HCT116 (cell line): ENCODE measurements around the gene VAV2. TPM values are rescaled to one million over a fixed set of nuclear protein-coding genes. Genes with fewer than 3 reads are reported as not detected.

Experiments
- ATAC-seq: fragments of 200-7000 bp; cut with Tn5 transposase; 2 replicates; pipeline ENCODE4 v1.9.1; 2020; ENCODE audit warnings: mild to moderate bottlenecking, moderate library complexity
- BruUV-seq: library from RNA; stranded (reverse); fragments of 400-500 nt; replicated peaks from 2 replicates; lab custom pipeline; 2021; lab: Mats Ljungman, UMichigan
- CTCF ChIA-PET: fragments of 300-600 bp; sonication (Branson Sonifier 250); formaldehyde crosslinking; loops from one replicate; lab custom pipeline; 2021; ENCODE audit warnings: antibody characterized with exemption; lab: Charles Lee
- POLR2A ChIA-PET: fragments of 300-600, 350-600 bp; sonication (Branson Sonifier 250); formaldehyde crosslinking; loops from one replicate; lab custom pipeline; 2021; ENCODE audit warnings: antibody characterized with exemption; lab: Charles Lee
- RAD21 ChIA-PET, 2 experiments: fragments of 300-600 bp; sonication (Branson Sonifier 250); formaldehyde crosslinking; loops; one replicate each; lab custom pipeline; 2023; ENCODE audit warnings: low total read pairs in 2 of 2; ENCODE audit not compliant: uncharacterized antibody in 2 of 2, unreplicated experiment in 2 of 2, low non-redundant PET in 1 of 2; lab: Charles Lee
- DNase-seq: peaks from one replicate; pipeline ENCODE4 v3.0.0-alpha.2; 2010; ENCODE audit warnings: low read depth, low spot score
- H2AFZ ChIP-seq: fragments of 200-600 bp; shearing (Covaris generic), sonication (generic); 2 replicates; pipeline ENCODE4 v1.6.1; 2017; ENCODE audit warnings: low read depth, mixed run types, mixed read lengths, antibody characterized with exemption, low read length; ENCODE audit not compliant: poor library complexity, severe bottlenecking
- H3K27ac ChIP-seq: 2 replicates; pipeline ENCODE4 v1.5.1; 2012; ENCODE audit warnings: low read depth, low read length
- H3K27me3 ChIP-seq: fragments of 200-600 bp; sonication (generic); 2 replicates; pipeline ENCODE4 v1.6.1; 2016; ENCODE audit warnings: mixed run types, low read length, mixed read lengths; ENCODE audit not compliant: insufficient read depth
- H3K36me3 ChIP-seq, 2 experiments: fragments of 200-500 bp in 1 of 2; fragments of 200-600 bp in 1 of 2; sonication (Bioruptor generic) in 1 of 2; sonication (generic) in 1 of 2; 2 replicates each; pipeline versions ENCODE4 v1.5.1 to v1.6.1; 2014 to 2016; ENCODE audit warnings: low read length in 2 of 2, inconsistent platforms in 1 of 2, mixed read lengths in 1 of 2, mixed run types in 1 of 2; ENCODE audit not compliant: insufficient read depth in 2 of 2, control insufficient read depth in 1 of 2
- H3K4me1 ChIP-seq, 2 experiments: fragments of 200-600 bp in 1 of 2; sonication (generic) in 1 of 2; 2 replicates each; pipeline versions ENCODE4 v1.5.1 to v1.6.1; 2012 to 2017; ENCODE audit warnings: low read length in 2 of 2, inconsistent platforms in 1 of 2, mild to moderate bottlenecking in 1 of 2, mixed read lengths in 1 of 2, mixed run types in 1 of 2, moderate library complexity in 1 of 2; ENCODE audit not compliant: insufficient read depth in 2 of 2, control insufficient read depth in 1 of 2
- H3K4me2 ChIP-seq: fragments of 200-600 bp; sonication (generic); 2 replicates; pipeline ENCODE4 v1.6.1; 2017; ENCODE audit warnings: mixed run types, low read length, mixed read lengths
- H3K4me3 ChIP-seq, 2 experiments: fragments of 200-600 bp in 1 of 2; sonication (generic) in 1 of 2; replicated peaks in 1 of 2; 2 replicates each; pipeline ENCODE4 v1.5.1; 2011 to 2016; ENCODE audit warnings: low read length in 2 of 2, control low read depth in 1 of 2, low read depth in 1 of 2, mild to moderate bottlenecking in 1 of 2, mixed read lengths in 1 of 2, mixed run types in 1 of 2
- H3K79me2 ChIP-seq: fragments of 200-600 bp; sonication (generic); 2 replicates; pipeline ENCODE4 v1.6.1; 2017; ENCODE audit warnings: mild to moderate bottlenecking, mixed run types, low read length, moderate library complexity, mixed read lengths; ENCODE audit not compliant: insufficient read depth
- H3K9ac ChIP-seq: fragments of 200-600 bp; sonication (generic); 2 replicates; pipeline ENCODE4 v1.6.1; 2016; ENCODE audit warnings: low read length, mixed read lengths
- H3K9me2 ChIP-seq: fragments of 200-600 bp; sonication (generic), shearing (Covaris generic); 2 replicates; pipeline ENCODE4 v1.6.1; 2017; ENCODE audit warnings: mixed run types, mild to moderate bottlenecking, moderate library complexity; ENCODE audit not compliant: insufficient read depth
- H3K9me3 ChIP-seq, 2 experiments: fragments of 200-500 bp in 1 of 2; fragments of 200-600 bp in 1 of 2; sonication (Bioruptor generic) in 1 of 2; sonication (generic) in 1 of 2; 2 replicates each; pipeline ENCODE4 v1.6.1; 2014 to 2017; ENCODE audit warnings: low read length in 2 of 2, mixed read lengths in 2 of 2, inconsistent platforms in 1 of 2, low read depth in 1 of 2, mild to moderate bottlenecking in 1 of 2, mixed run types in 1 of 2, moderate library complexity in 1 of 2; ENCODE audit not compliant: control insufficient read depth in 1 of 2, insufficient read depth in 1 of 2
- H4K20me1 ChIP-seq: fragments of 200-600 bp; sonication (generic), shearing (Covaris generic); 2 replicates; pipeline ENCODE4 v1.6.1; 2017; ENCODE audit warnings: mixed run types, mild to moderate bottlenecking, moderate library complexity; ENCODE audit not compliant: insufficient read depth
- CBX3 ChIP-seq: IDR thresholded peaks from 2 replicates; pipeline ENCODE4 v1.6.1; 2012; ENCODE audit warnings: low read depth
- CEBPB ChIP-seq: IDR thresholded peaks from 2 replicates; pipeline ENCODE4 v1.6.1; 2012; ENCODE audit warnings: low read depth
- CTCF ChIP-seq, 3 experiments: fragments of 200-600 bp in 1 of 3; sonication (generic) in 1 of 3; IDR thresholded peaks in 2 of 3; conservative IDR thresholded peaks in 1 of 3; 2 replicates each; pipeline ENCODE4 v1.5.1; 2012 to 2017; ENCODE audit warnings: low read depth in 2 of 3, low read length in 2 of 3, antibody characterized with exemption in 1 of 3, borderline replicate concordance in 1 of 3, control low read depth in 1 of 3, mild to moderate bottlenecking in 1 of 3, mixed read lengths in 1 of 3, mixed run types in 1 of 3, moderate library complexity in 1 of 3; ENCODE audit not compliant: insufficient read depth in 1 of 3
- ELF1 ChIP-seq: IDR thresholded peaks from 2 replicates; pipeline ENCODE4 v1.6.1; 2012; ENCODE audit warnings: low read depth, borderline replicate concordance
- FOSL1 ChIP-seq: IDR thresholded peaks from 2 replicates; pipeline ENCODE4 v1.6.1; 2012; ENCODE audit warnings: low read depth
- JUND ChIP-seq: IDR thresholded peaks from 2 replicates; pipeline ENCODE4 v1.6.1; 2012
- POLR2A ChIP-seq: IDR thresholded peaks from 2 replicates; pipeline ENCODE4 v1.7.0; 2011; ENCODE audit warnings: borderline replicate concordance; ENCODE audit not compliant: insufficient read depth, insufficient read length; ENCODE audit errors: extremely low read depth
- POLR2AphosphoS5 ChIP-seq: IDR thresholded peaks from 2 replicates; pipeline ENCODE4 v1.6.1; 2011; ENCODE audit warnings: mild to moderate bottlenecking, low read depth, low read length, moderate library complexity
- RAD21 ChIP-seq: IDR thresholded peaks from 2 replicates; pipeline ENCODE4 v1.6.1; 2012; ENCODE audit warnings: low read depth, mild to moderate bottlenecking
- REST ChIP-seq: IDR thresholded peaks from 2 replicates; pipeline ENCODE4 v1.6.1; 2012; ENCODE audit warnings: low read depth
- SIN3A ChIP-seq: IDR thresholded peaks from 2 replicates; pipeline ENCODE4 v1.6.1; 2012; ENCODE audit warnings: low read depth
- SP1 ChIP-seq: IDR thresholded peaks from 2 replicates; pipeline ENCODE4 v1.6.1; 2012; ENCODE audit warnings: low read depth
- TCF7L2 ChIP-seq: IDR thresholded peaks from 2 replicates; pipeline ENCODE4 v1.7.0; 2011; ENCODE audit warnings: borderline replicate concordance, inconsistent platforms; ENCODE audit not compliant: insufficient read depth, insufficient read length; ENCODE audit errors: extremely low read depth
- YY1 ChIP-seq: IDR thresholded peaks from 2 replicates; pipeline ENCODE4 v1.6.1; 2011; ENCODE audit warnings: low read length, low read depth, moderate library complexity, mild to moderate bottlenecking; ENCODE audit not compliant: insufficient replicate concordance; ENCODE audit errors: extremely low read depth
- ZFX ChIP-seq: fragments of 450-650 bp; IDR thresholded peaks from 2 replicates; pipeline ENCODE4 v1.6.1; 2017
- ZNF274 ChIP-seq: fragments of 200-500 bp; sonication (Bioruptor generic); IDR thresholded peaks from 2 replicates; pipeline ENCODE4 v1.6.1; 2014; ENCODE audit warnings: mild to moderate bottlenecking, low read depth, low read length, inconsistent platforms
- intact Hi-C: fragments of 100-400 bp; cut with micrococcal nuclease; formaldehyde crosslinking; loops from 2 replicates; pipeline ENCODE4 v1.10.0; 2022
- total RNA-seq: library from RNA; stranded (reverse); gene quantifications from one replicate; pipeline ENCODE4 v1.2.1, GENCODE V29; 2021; ENCODE audit not compliant: unreplicated experiment
- TF ChIP-seq, protein P1 (sequence below): IDR thresholded peaks from 2 replicates; pipeline ENCODE4 v1.6.1; 2012
- TF ChIP-seq, protein P2 (sequence below): IDR thresholded peaks from 2 replicates; pipeline ENCODE4 v1.6.1; 2012
- TF ChIP-seq, protein P3 (sequence below): IDR thresholded peaks from 2 replicates; pipeline ENCODE4 v1.6.1; 2011; ENCODE audit warnings: mild to moderate bottlenecking, low read length, moderate library complexity; ENCODE audit not compliant: insufficient replicate concordance; ENCODE audit errors: extremely low read depth

VAV2 gene
- total RNA-seq, 1 experiment from 2014 or later = 33.2 TPM

DNA sequence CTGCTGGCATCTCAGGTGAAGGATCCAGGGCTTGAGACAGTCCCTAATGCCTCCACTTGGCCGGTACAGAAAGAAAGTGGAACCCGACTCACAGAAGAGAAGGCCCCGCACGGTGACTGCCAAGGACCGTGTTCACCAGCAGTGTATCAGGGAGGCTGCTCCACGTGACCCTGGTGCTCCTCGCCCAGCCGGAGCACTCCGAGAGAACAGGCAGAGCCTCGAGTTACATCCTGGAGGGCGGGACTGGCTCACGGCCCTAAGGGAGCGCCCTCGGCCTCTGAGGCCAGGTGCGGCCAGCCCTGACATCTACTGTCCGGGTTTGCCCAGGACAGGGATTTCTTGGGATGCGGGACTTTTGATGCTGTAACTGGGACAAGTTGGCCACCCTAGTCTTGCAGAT, 149.9 kb downstream of the VAV2 start:
- no peak for TF ChIP-seq REST
- TF ChIP-seq YY1 = no peak
- no peak for TF ChIP-seq CBX3
- no peak for TF ChIP-seq RAD21
- TF ChIP-seq SIN3A = no peak
- TF ChIP-seq ZFX = no peak
- TF ChIP-seq ZNF274 = no peak
- TF ChIP-seq TCF7L2 = no peak
- no peak for TF ChIP-seq ELF1
- TF ChIP-seq, protein P1, sequence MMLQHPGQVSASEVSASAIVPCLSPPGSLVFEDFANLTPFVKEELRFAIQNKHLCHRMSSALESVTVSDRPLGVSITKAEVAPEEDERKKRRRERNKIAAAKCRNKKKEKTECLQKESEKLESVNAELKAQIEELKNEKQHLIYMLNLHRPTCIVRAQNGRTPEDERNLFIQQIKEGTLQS = no peak
- TF ChIP-seq JUND = no peak
- TF ChIP-seq FOSL1 = no peak
- no peak for TF ChIP-seq POLR2A
- no peak for TF ChIP-seq SP1
- TF ChIP-seq, protein P2, sequence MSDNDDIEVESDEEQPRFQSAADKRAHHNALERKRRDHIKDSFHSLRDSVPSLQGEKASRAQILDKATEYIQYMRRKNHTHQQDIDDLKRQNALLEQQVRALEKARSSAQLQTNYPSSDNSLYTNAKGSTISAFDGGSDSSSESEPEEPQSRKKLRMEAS = no peak
- no peak for TF ChIP-seq CEBPB
- TF ChIP-seq, protein P3, sequence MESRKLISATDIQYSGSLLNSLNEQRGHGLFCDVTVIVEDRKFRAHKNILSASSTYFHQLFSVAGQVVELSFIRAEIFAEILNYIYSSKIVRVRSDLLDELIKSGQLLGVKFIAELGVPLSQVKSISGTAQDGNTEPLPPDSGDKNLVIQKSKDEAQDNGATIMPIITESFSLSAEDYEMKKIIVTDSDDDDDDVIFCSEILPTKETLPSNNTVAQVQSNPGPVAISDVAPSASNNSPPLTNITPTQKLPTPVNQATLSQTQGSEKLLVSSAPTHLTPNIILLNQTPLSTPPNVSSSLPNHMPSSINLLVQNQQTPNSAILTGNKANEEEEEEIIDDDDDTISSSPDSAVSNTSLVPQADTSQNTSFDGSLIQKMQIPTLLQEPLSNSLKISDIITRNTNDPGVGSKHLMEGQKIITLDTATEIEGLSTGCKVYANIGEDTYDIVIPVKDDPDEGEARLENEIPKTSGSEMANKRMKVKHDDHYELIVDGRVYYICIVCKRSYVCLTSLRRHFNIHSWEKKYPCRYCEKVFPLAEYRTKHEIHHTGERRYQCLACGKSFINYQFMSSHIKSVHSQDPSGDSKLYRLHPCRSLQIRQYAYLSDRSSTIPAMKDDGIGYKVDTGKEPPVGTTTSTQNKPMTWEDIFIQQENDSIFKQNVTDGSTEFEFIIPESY = no peak
- no peak for TF ChIP-seq POLR2AphosphoS5
- TF ChIP-seq CTCF (IDR thresholded peaks at IDR 0.05 in 2 of 3, conservative IDR thresholded peaks at IDR 0.05 in 1 of 3; ENCODE audit: borderline replicate concordance in 1 of 3, insufficient read depth in 1 of 3, low read depth in 2 of 3, low read length in 2 of 3) = no peak
- no peak for DNase-seq
- ChIA-PET CTCF (no interaction called here), POLR2A (no interaction called here), RAD21 (no interaction called here)
- H3K27ac ChIP-seq = no peak overlapping the region
- H3K9me2 ChIP-seq = no peaks in the 10 kb centered on the region
- no peaks in the 10 kb centered on the region for H3K9me3 ChIP-seq
- intact Hi-C loops = no loop called here
- peaks cover 5% of the 10 kb centered on the region; the same call in 1 of the 2 replicates for H3K79me2 ChIP-seq
- no peak overlapping the region for H3K4me2 ChIP-seq
- no peaks in the 10 kb centered on the region for H4K20me1 ChIP-seq
- no peak overlapping the region for H3K9ac ChIP-seq
- no peaks in the 10 kb centered on the region; a peak in 1 of 4 replicates for H3K4me1 ChIP-seq
- no peak for ATAC-seq
- no peak overlapping the region for H2AFZ ChIP-seq
- no peaks in the 10 kb centered on the region for H3K27me3 ChIP-seq
- no peaks in the 10 kb centered on the region for H3K36me3 ChIP-seq
- H3K4me3 ChIP-seq = no peak overlapping the region
- no TSS peak for BruUV-seq
